HK-2 (cell line): ENCODE data around the gene SH3RF3.
"Not testable (repeated sequence)": the region's sequence is repeated elsewhere in the genome, so short reads cannot be mapped to it uniquely, and the experiment has no call there.

Experiments
- DNase-seq: peaks from one replicate; pipeline ENCODE4 v3.0.0-alpha.2; 2018; ENCODE audit not compliant: unreplicated experiment

Gene SH3RF3

GRCh38 chr2:109157563-109158105, 28.6 kb downstream of the SH3RF3 start:
- no peak for DNase-seq

DNA sequence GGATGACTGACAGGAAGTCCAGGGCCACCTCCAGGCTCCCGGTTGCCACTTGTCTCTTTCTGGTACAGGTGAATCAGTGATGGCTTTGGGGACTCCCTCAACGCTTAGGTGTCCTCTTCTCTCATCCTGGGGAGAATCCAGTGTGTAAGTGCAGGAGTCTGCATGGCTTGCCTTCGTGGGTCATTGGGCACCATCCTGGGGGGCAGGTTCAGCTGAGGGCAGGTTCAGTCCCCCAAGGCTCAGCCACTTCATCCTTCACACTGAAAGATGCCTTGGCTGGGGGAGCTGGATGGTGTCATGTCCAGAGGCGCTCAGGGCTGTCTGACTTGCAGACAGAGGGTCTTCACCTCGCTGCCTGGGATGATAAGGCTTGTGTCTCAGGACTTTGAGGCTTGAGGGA, 29.2 kb downstream of the SH3RF3 start:
- DNase-seq: no peak

GRCh38 chr2:109159096-109159495, 30.1 kb downstream of the SH3RF3 start:
- no peak for DNase-seq

GRCh38 chr2:109160714-109161440, 31.9 kb downstream of the SH3RF3 start:
- DNase-seq: no peak

DNA sequence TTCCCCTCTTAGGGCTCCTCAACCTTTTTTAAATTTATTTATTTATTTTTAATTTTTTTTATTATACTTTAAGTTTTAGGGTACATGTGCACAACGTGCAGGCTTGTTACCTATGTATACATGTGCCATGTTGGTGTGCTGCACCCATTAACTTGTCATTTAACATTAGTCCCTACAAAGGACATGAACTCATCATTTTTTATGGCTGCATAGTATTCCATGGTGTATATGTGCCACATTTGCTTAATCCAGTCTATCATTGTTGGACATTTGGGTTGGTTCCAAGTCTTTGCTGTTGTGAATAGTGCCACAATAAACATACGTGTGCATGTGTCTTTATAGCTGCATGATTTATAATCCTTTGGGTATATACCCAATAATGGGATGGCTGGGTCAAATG, 33.4 kb downstream of the SH3RF3 start:
- DNase-seq: not testable (repeated sequence)

DNA sequence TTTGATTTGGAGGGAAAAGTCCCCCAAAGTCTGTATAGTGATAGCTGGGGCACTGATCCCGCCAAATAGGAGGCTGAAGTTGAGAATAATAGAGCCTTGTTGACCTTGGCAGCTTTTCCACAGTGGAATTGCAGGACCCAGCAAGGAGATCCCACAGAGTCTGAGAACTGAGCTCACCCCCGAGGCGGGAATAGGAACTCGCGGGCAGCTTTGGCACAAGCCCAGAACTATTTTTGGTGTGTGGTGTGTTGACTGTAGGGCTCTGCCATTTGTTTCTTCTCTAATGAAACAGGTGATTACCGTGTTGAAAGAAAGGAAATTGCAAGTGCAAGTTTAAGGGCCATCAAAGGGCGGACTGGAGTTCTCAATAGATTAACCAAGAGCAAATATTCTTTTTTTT, 34.0 kb downstream of the SH3RF3 start:
- no peak for DNase-seq

- no peak for DNase-seq
These were observed 35.3 kb downstream of the SH3RF3 start for GRCh38 chr2:109164311-109164710.

DNA sequence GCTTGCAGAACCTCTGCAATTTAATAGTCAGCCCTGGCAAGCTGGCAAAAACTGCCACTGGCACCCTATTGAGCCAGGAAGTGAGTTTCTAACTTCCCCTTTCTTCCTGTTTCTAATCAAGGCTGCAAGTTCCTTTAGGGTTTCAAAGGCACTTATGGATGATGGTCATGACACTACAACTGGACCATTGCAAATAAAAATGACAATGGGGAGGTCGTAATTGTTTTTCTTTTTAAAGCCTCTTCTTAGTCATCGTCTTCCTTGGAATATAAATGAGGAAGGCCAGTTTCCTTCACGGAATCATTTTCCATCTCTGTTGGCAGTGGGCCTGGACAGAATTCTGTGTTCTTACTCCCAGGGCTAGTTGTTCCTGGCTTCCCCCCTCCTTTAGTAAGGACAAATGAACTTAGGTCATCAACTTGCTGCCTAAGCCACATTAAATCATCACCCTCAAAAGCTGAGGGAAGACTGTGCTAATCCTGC, 35.8 kb downstream of the SH3RF3 start:
- DNase-seq: no peak

GRCh38 chr2:109166811-109167210, 37.8 kb downstream of the SH3RF3 start:
- DNase-seq: no peak

- DNase-seq: no peak
These were observed 39.1 kb downstream of the SH3RF3 start for GRCh38 chr2:109168086-109168485.

DNA sequence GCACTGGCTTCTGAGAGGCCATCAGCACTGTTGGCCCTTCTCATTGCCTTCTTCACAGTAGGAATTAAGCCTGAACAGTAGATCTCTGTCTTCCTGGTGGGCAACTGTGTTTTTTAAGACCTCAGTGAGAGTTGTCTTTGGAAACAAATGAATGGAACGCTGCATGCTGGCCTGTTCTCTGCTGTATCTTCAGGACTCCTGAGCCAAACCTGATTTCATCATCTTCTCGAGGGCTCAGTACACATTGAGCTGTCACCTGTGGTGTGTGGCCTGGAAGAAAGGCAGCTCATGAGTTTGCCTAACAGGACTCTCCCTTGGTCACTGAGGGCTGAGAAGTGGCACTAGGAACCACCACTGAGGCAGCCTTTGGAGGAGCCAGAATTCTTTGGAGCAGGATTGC, 39.7 kb downstream of the SH3RF3 start:
- DNase-seq: no peak

GRCh38 chr2:109170645-109171044, 41.6 kb downstream of the SH3RF3 start:
- no peak for DNase-seq

GRCh38 chr2:109171444-109172334, 42.7 kb downstream of the SH3RF3 start:
- no peak for DNase-seq

DNA sequence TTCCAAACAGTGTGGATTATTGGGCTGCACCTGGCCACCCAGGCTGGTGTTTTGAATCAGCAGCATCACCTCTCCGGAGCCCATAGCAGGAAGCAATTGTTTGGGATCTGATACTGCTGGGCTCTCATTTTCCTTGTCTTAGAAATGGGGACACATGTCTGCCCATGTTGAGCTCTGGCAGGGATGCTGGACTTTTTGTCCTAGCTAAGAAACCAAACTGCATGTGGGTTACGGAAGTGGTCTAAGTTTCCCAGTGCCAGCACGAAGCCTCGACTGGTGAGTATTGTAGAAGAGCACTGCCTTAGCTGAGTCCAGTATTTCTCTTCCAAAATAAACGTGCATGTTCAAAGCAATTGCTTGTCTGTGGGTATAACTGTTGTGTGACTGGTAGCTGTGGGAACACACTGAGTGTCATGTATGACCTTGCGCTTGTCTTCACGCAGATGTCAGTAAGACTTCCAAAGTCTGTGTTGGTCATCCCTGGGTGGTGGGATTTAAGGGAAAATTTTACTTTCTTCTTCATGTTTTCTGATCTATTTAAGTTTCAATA, 43.6 kb downstream of the SH3RF3 start:
- DNase-seq: no peak

- no peak for DNase-seq
These were observed 44.5 kb downstream of the SH3RF3 start for GRCh38 chr2:109173311-109174171.

GRCh38 chr2:109174214-109174613, 45.2 kb downstream of the SH3RF3 start:
- no peak for DNase-seq

DNA sequence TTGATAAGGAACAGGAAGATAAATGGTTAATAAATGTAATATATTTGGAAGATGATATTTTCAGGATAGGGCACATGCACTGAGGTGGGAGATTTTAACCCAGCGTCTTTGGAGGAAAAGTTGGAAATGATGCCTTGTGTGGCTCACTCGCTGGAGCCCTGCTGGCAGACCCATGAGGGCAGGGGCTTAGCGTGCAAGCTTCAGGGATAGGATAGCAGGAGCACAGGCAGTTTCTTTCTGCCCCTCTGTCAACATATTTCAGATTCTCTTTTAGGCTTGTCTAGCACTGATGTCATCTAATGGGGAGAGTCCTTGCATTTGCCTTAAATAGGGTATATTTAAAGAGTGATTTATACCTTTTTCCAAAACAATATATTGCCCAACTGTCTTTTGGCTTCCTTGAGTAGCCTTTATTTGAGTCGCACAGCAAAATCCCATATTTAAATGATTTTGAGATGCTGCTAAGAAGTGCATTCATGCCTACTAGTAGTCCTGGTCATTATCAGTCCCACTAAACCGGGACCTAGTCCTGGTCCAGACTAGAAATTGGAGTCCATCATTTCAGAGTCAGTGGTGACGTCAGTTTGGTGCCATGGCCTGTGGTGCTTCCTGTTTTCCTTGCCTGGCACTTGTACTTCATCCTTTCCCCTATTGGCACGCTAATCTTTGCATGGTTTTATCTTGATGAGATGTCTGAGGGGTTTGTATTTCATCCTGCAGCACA, 45.8 kb downstream of the SH3RF3 start:
- DNase-seq: no peak

- DNase-seq: no peak
These were observed 46.3 kb downstream of the SH3RF3 start for GRCh38 chr2:109175350-109175678.

DNA sequence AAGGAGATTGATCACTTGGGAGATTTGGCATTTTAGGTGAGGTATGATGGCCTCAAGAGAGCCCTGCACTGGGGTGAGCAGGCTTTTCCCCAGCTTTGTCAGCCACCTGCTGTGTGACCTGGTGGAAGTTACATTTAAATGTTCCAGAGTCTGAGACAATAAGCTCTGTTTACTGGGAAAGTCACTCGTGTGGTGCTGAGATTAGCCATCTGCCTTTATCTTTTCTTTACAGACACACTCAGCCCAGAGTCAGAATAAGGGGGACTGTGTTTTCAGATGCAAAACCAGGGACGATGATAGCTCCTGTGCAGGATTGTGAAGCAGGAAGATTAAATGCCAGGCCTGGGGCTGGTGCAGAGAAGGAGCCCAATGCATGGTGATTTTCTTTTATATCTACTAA, 47.9 kb downstream of the SH3RF3 start:
- DNase-seq: no peak

DNA sequence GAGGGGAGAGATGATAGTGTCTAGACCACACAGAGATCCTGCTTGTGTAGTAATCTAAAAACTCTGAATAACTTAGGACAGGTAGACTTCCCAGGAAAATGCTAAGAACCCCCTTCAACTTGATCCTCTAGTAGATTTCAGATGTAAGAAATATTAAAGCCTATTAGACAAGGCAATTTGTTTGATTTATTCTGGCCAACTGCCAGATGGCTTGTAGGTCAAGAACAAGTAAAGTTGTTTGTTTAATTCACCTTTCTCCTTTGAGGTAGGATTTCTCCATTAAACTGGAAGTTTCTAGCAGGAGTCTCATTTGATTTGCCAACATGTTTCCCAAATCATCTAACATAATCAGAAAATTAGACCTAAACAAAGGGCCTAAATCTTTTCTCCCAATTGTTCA, 48.6 kb downstream of the SH3RF3 start:
- DNase-seq: no peak

DNA sequence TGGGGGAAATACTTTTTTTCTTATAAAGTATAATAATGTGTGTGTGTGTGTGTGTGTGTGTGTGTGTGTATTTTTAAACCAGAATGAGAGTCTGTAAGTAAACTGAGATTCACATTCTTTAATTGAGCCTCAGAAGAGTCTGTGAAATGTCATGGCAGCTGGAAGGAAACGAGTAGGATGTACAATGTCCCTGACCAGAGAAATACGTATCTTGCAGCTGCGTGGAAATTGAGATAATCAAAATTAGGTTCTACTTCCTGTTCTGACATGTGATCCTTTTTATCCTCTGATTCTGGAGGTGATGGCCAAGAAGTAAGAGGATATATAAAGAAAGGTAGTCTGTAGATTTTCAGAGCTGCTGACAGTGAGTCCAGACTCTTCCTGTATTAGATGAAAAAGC, 50.0 kb downstream of the SH3RF3 start:
- DNase-seq: no peak
